Mesenchymal stem cell (in vitro differentiated cells and primary cell): ENCODE data around the gene FAM222B.

Experiments
- DNase-seq: peaks from one replicate; pipeline ENCODE4 v3.0.0-alpha.2; 2013
- H2AFZ ChIP-seq: one replicate; pipeline ENCODE4 v1.6.1; 2013; ENCODE audit warnings: low read depth, mild to moderate bottlenecking, control low read depth, inconsistent platforms, low read length, moderate library complexity
- H2AK5ac ChIP-seq: 2 replicates; pipeline ENCODE4 v1.6.1; 2013; ENCODE audit warnings: low read length, moderate library complexity, mild to moderate bottlenecking, inconsistent platforms; ENCODE audit not compliant: severe bottlenecking
- H2BK120ac ChIP-seq: one replicate; pipeline ENCODE4 v1.6.1; 2013; ENCODE audit warnings: low read depth, mild to moderate bottlenecking, inconsistent platforms, low read length, moderate library complexity
- H2BK12ac ChIP-seq, 2 experiments: one replicate each; pipeline ENCODE4 v1.6.1; 2013; ENCODE audit warnings: inconsistent platforms in 2 of 2, low read length in 2 of 2, mild to moderate bottlenecking in 2 of 2, moderate library complexity in 2 of 2, control low read depth in 1 of 2
- H2BK15ac ChIP-seq: one replicate; pipeline ENCODE4 v1.6.1; 2013; ENCODE audit warnings: mild to moderate bottlenecking, low read depth, inconsistent platforms; ENCODE audit not compliant: poor library complexity, severe bottlenecking
- H2BK5ac ChIP-seq: 2 replicates; pipeline ENCODE4 v1.6.1; 2013; ENCODE audit warnings: low read depth, mild to moderate bottlenecking, low read length, control low read depth, inconsistent platforms; ENCODE audit not compliant: poor library complexity, severe bottlenecking
- H3K14ac ChIP-seq, 2 experiments: one replicate each; pipeline ENCODE4 v1.6.1; 2013; ENCODE audit warnings: inconsistent platforms in 2 of 2, low read length in 2 of 2, control low read depth in 1 of 2, mild to moderate bottlenecking in 1 of 2, moderate library complexity in 1 of 2
- H3K18ac ChIP-seq, 2 experiments: one replicate each; pipeline ENCODE4 v1.6.1; 2013; ENCODE audit warnings: inconsistent platforms in 2 of 2, low read length in 2 of 2, control low read depth in 1 of 2, low read depth in 1 of 2, mild to moderate bottlenecking in 1 of 2
- H3K23ac ChIP-seq, 2 experiments: one replicate each; pipeline ENCODE4 v1.6.1; 2013; ENCODE audit warnings: inconsistent platforms in 2 of 2, low read length in 2 of 2, mild to moderate bottlenecking in 2 of 2, moderate library complexity in 2 of 2, control low read depth in 1 of 2
- H3K27ac ChIP-seq: 2 replicates; pipeline ENCODE4 v1.5.1; 2013; ENCODE audit warnings: mild to moderate bottlenecking, moderate library complexity, low read length, control low read depth, inconsistent platforms; ENCODE audit not compliant: poor library complexity, severe bottlenecking
- H3K27me3 ChIP-seq, 2 experiments: 2 replicates each; pipeline versions ENCODE4 v1.6.1 to v1.7.0; 2013; ENCODE audit warnings: low read length in 2 of 2, mild to moderate bottlenecking in 2 of 2, moderate library complexity in 2 of 2, control low read depth in 1 of 2, inconsistent platforms in 1 of 2; ENCODE audit not compliant: control insufficient read depth in 1 of 2, insufficient read depth in 1 of 2
- H3K36me3 ChIP-seq, 2 experiments: 2 replicates each; pipeline versions ENCODE4 v1.6.1 to v1.7.0; 2013; ENCODE audit warnings: low read length in 2 of 2, control low read depth in 1 of 2, inconsistent platforms in 1 of 2, low read depth in 1 of 2, mild to moderate bottlenecking in 1 of 2; ENCODE audit not compliant: insufficient read depth in 2 of 2, control insufficient read depth in 1 of 2
- H3K4ac ChIP-seq, 2 experiments: one replicate each; pipeline ENCODE4 v1.6.1; 2013; ENCODE audit warnings: inconsistent platforms in 2 of 2, low read length in 2 of 2, mild to moderate bottlenecking in 2 of 2, moderate library complexity in 2 of 2, control low read depth in 1 of 2, low read depth in 1 of 2
- H3K4me1 ChIP-seq: 2 replicates; pipeline ENCODE4 v1.6.1; 2013; ENCODE audit warnings: low read depth, low read length, control low read depth; ENCODE audit not compliant: control insufficient read depth, insufficient read depth
- H3K4me2 ChIP-seq: 2 replicates; pipeline ENCODE4 v1.6.1; 2013; ENCODE audit warnings: low read length, mild to moderate bottlenecking, inconsistent platforms; ENCODE audit not compliant: poor library complexity, severe bottlenecking
- H3K4me3 ChIP-seq, 2 experiments: 2 replicates each; pipeline versions ENCODE4 v1.5.1 to v1.7.0; 2013; ENCODE audit warnings: low read length in 2 of 2, mild to moderate bottlenecking in 2 of 2, control low read depth in 1 of 2, low read depth in 1 of 2; ENCODE audit not compliant: insufficient read depth in 1 of 2
- H3K79me1 ChIP-seq: replicated peaks from 2 replicates; pipeline ENCODE4 v1.6.1; 2013; ENCODE audit warnings: mild to moderate bottlenecking, control low read depth, low read length, inconsistent platforms; ENCODE audit not compliant: poor library complexity, severe bottlenecking
- H3K9ac ChIP-seq: 2 replicates; pipeline ENCODE4 v1.7.0; 2013; ENCODE audit warnings: mild to moderate bottlenecking, low read length, moderate library complexity
- H3K9me3 ChIP-seq: 2 replicates; pipeline ENCODE4 v1.7.0; 2013; ENCODE audit warnings: mild to moderate bottlenecking, low read length; ENCODE audit not compliant: control insufficient read depth
- H4K8ac ChIP-seq: one replicate; pipeline ENCODE4 v1.6.1; 2013; ENCODE audit warnings: inconsistent platforms, mild to moderate bottlenecking, low read length, moderate library complexity
- H4K91ac ChIP-seq: one replicate; pipeline ENCODE4 v1.6.1; 2013; ENCODE audit warnings: mild to moderate bottlenecking, low read length, inconsistent platforms
- WGBS: methylation state at CpG from one replicate; pipeline ENCODE4 v1.1.7; 2013; ENCODE audit warnings: mixed read lengths; 5-methylcytosine and 5-hydroxymethylcytosine counted together

The FAM222B gene

GRCh38 chr17:28710861-28711722 is 131.5 kb downstream of the FAM222B start:
- Histone ChIP-seq H3K27ac (peak overlapping the region; percentile 63), H4K91ac (peak overlapping the region; percentile 73), H2AFZ (peak overlapping the region; percentile 72), H4K8ac (peak overlapping the region; percentile 90), H2BK12ac (peak overlapping the region; percentile 30 to 37), H2BK120ac (peak overlapping the region; percentile 78), H2BK5ac (no peak overlapping the region), H3K4ac (peak overlapping the region; percentile 71 to 92), H3K9me3 (no peaks in the 10 kb centered on the region), H3K18ac (peak overlapping the region; percentile 77 to 86), H3K14ac (no peak overlapping the region), H3K4me2 (peak overlapping the region; percentile 84), H3K23ac (peak overlapping the region in 1 of 2 experiments; percentile 61), H3K4me3 (peak overlapping the region; percentile 60 to 84), H3K36me3 (peaks cover 39 to 46% of the 10 kb centered on the region in 2 experiments), H3K4me1 (peaks cover 23% of the 10 kb centered on the region), H3K79me1 (peaks cover 16% of the 10 kb centered on the region), H3K27me3 (no peaks in the 10 kb centered on the region), H2BK15ac (peak overlapping the region; percentile 65), H3K9ac (peak overlapping the region; percentile 95), H2AK5ac (no peak overlapping the region)
- WGBS = 1% methylated on average over 67 of the region's 74 CpGs
- DNase-seq = peak; percentile 90

GRCh38 chr17:28707339-28707720 is 135.3 kb downstream of the FAM222B start:
- DNase-seq = no peak
- Histone ChIP-seq H3K4me1 (peaks cover 16% of the 10 kb centered on the region), H3K27me3 (no peaks in the 10 kb centered on the region), H4K8ac (no peak overlapping the region), H3K4me2 (no peak overlapping the region), H3K79me1 (peaks cover 6% of the 10 kb centered on the region), H3K4me3 (no peak overlapping the region), H2BK12ac (no peak overlapping the region), H2AK5ac (no peak overlapping the region), H2BK15ac (no peak overlapping the region), H3K23ac (no peak overlapping the region), H2AFZ (no peak overlapping the region), H2BK5ac (no peak overlapping the region), H3K9me3 (no peaks in the 10 kb centered on the region), H3K18ac (no peak overlapping the region), H3K36me3 (peaks cover 42 to 48% of the 10 kb centered on the region in 2 experiments), H2BK120ac (no peak overlapping the region), H3K14ac (no peak overlapping the region), H3K27ac (no peak overlapping the region), H3K9ac (no peak overlapping the region), H3K4ac (no peak overlapping the region), H4K91ac (no peak overlapping the region)
- WGBS = 98% methylated on average over 2 of the region's 2 CpGs

GRCh38 chr17:28706471-28707338 is 135.9 kb downstream of the FAM222B start:
- H4K91ac ChIP-seq = no peak overlapping the region
- DNase-seq = no peak
- no peak overlapping the region for H3K4ac ChIP-seq
- no peak overlapping the region for H2BK120ac ChIP-seq
- H3K4me3 ChIP-seq = no peak overlapping the region
- peaks cover 48 to 51% of the 10 kb centered on the region in 2 experiments for H3K36me3 ChIP-seq
- H3K18ac ChIP-seq = no peak overlapping the region
- no peak overlapping the region for H3K23ac ChIP-seq
- H3K9ac ChIP-seq = no peak overlapping the region
- H2AK5ac ChIP-seq = no peak overlapping the region
- H3K27ac ChIP-seq = no peak overlapping the region
- no peak overlapping the region for H2AFZ ChIP-seq
- no peak overlapping the region for H3K14ac ChIP-seq
- peaks cover 6% of the 10 kb centered on the region for H3K79me1 ChIP-seq
- peak overlapping the region; percentile 64 for H2BK15ac ChIP-seq
- H3K4me2 ChIP-seq = no peak overlapping the region
- no peaks in the 10 kb centered on the region for H3K9me3 ChIP-seq
- H3K27me3 ChIP-seq = no peaks in the 10 kb centered on the region
- no peak overlapping the region for H2BK5ac ChIP-seq
- no CpG with 5 or more reads among the region's 7 CpGs for WGBS
- no peak overlapping the region for H4K8ac ChIP-seq
- H3K4me1 ChIP-seq = peaks cover 11% of the 10 kb centered on the region
- H2BK12ac ChIP-seq = no peak overlapping the region
